Ovary (tissue), 3 donors: ENCODE data around the gene LDLRAD4.

Experiments used
- EP300 ChIP-seq: sonication (generic); formaldehyde crosslinking; IDR thresholded peaks from one replicate; pipeline ENCODE4 v1.6.1; 2017; ENCODE audit warnings: antibody characterized with exemption
- POLR2A ChIP-seq: fragments of 450-650 bp; IDR thresholded peaks from one replicate; pipeline ENCODE4 v1.6.1; 2017; ENCODE audit warnings: antibody characterized with exemption, mild to moderate bottlenecking, moderate library complexity
- TF ChIP-seq, protein P1 (sequence below), 3 donors: fragments of 450-650 bp in 2 of 3; fragments of 200-600 bp in 1 of 3; IDR thresholded peaks; one replicate each; pipeline versions ENCODE4 v1.5.1 to v1.8.0; 2016 to 2022; ENCODE audit warnings: antibody characterized with exemption in 3 of 3, mild to moderate bottlenecking in 1 of 3
- donor health status: DM: no; HTN: no; CAD: no.

DNA sequence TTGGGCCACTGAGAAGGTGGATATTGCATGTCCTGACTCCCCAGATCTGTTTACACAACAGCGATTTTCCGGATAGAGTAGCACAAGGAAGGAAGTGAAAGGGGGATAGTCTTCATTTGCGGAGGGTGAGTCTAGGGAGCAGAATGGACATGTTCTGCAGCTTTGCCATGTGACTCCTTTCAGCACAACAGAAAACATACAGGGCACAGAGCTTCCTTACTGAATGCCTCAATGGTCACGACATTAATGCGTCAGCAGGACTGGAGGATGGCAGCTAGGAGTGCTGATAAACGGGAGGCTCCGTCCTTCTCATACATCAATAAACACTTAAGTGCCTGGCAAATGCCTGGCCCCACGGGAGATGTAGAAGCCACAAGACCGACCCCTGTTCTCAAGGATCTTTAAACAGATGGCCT is 344.8 kb downstream of the LDLRAD4 start:
- no peak for TF ChIP-seq POLR2A
- TF ChIP-seq, protein P1, sequence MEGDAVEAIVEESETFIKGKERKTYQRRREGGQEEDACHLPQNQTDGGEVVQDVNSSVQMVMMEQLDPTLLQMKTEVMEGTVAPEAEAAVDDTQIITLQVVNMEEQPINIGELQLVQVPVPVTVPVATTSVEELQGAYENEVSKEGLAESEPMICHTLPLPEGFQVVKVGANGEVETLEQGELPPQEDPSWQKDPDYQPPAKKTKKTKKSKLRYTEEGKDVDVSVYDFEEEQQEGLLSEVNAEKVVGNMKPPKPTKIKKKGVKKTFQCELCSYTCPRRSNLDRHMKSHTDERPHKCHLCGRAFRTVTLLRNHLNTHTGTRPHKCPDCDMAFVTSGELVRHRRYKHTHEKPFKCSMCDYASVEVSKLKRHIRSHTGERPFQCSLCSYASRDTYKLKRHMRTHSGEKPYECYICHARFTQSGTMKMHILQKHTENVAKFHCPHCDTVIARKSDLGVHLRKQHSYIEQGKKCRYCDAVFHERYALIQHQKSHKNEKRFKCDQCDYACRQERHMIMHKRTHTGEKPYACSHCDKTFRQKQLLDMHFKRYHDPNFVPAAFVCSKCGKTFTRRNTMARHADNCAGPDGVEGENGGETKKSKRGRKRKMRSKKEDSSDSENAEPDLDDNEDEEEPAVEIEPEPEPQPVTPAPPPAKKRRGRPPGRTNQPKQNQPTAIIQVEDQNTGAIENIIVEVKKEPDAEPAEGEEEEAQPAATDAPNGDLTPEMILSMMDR (IDR thresholded peaks at IDR 0.05): no peak
- TF ChIP-seq EP300: no peak
